A549 (cell line): ENCODE data around the gene CCDC85C. TPM values are rescaled to one million over a fixed set of nuclear protein-coding genes. Genes with fewer than 3 reads are reported as not detected.

ENCODE experiments used
- ATAC-seq, 2 experiments: fragments of 200-7000 bp in 1 of 2; fragments of >200 bp in 1 of 2; cut with Nextera tagmentation in 1 of 2; cut with Tn5 transposase in 1 of 2; 3 replicates each; pipeline versions ENCODE4 v1.8.0 to v1.9.1; 2018 to 2020; ENCODE audit warnings: mild to moderate bottlenecking in 1 of 2, moderate library complexity in 1 of 2
- CTCF ChIA-PET: fragments of 300-600 bp; sonication (Branson Sonifier 250); formaldehyde crosslinking; extraction: SDS; loops from one replicate; lab custom pipeline; 2021; ENCODE audit warnings: antibody characterized with exemption, inconsistent platforms; lab: Yijun Ruan, JAX
- POLR2A ChIA-PET: fragments of 350-600 bp; formaldehyde crosslinking; extraction: SDS; loops from one replicate; lab custom pipeline; 2021; ENCODE audit warnings: antibody characterized with exemption, inconsistent platforms; lab: Yijun Ruan, JAX
- DNase-seq, 2 experiments: peaks; one replicate each; pipeline versions ENCODE4 v3.0.0 to v3.0.0-alpha.2; 2011 to 2016; ENCODE audit warnings: low read depth in 1 of 2, low spot score in 1 of 2
- FAIRE-seq: peaks from 2 replicates; lab custom pipeline; 2011; peaks lifted over from hg19 to GRCh38; lab: Jason Lieb, UNC
- H3K27ac ChIP-seq, 2 experiments: fragments of >200 bp; sonication (Bioruptor Twin); formaldehyde crosslinking; 3 replicates each; pipeline ENCODE4 v1.5.1; 2016 to 2017
- H3K4me1 ChIP-seq: fragments of >200 bp; sonication (Bioruptor Twin); formaldehyde crosslinking; 3 replicates; pipeline ENCODE4 v1.6.1; 2016
- H3K4me2 ChIP-seq: fragments of >200 bp; sonication (Bioruptor Twin); formaldehyde crosslinking; 3 replicates; pipeline ENCODE4 v1.6.1; 2016
- H3K4me3 ChIP-seq: fragments of >200 bp; sonication (Bioruptor Twin); formaldehyde crosslinking; 3 replicates; pipeline ENCODE4 v1.5.1; 2016
- H3K9me3 ChIP-seq: fragments of >200 bp; sonication (Bioruptor Twin); formaldehyde crosslinking; 3 replicates; pipeline ENCODE4 v1.6.1; 2016
- CEBPB ChIP-seq, 2 experiments: fragments of >200 bp in 1 of 2; sonication (Bioruptor Twin) in 1 of 2; formaldehyde crosslinking in 1 of 2; IDR thresholded peaks; 2 replicates each; pipeline ENCODE4 v1.6.1; 2012 to 2016
- FOSL2 ChIP-seq, 2 experiments: fragments of 450-650 bp in 1 of 2; fragments of >200 bp in 1 of 2; sonication (Bioruptor Twin) in 1 of 2; formaldehyde crosslinking; IDR thresholded peaks; 2 replicates each; pipeline versions ENCODE4 v1.5.0 to v1.6.1; 2016 to 2020; ENCODE audit warnings: mild to moderate bottlenecking in 1 of 2, moderate library complexity in 1 of 2
- GATA3 ChIP-seq: IDR thresholded peaks from 2 replicates; pipeline ENCODE4 v1.6.1; 2012; ENCODE audit warnings: borderline replicate concordance
- HMGXB4 ChIP-seq: fragments of 250-450 bp; sonication (Bioruptor Pico); IDR thresholded peaks from 2 replicates; pipeline ENCODE4 v1.5.0; 2021; ENCODE audit warnings: mild to moderate bottlenecking, moderate library complexity, borderline replicate concordance
- JUN ChIP-seq, 2 experiments: fragments of >200 bp; sonication (Bioruptor Twin); formaldehyde crosslinking; IDR thresholded peaks; 2 replicates in 1 of 2; 3 replicates in 1 of 2; pipeline ENCODE4 v1.6.1; 2016 to 2017
- JUNB ChIP-seq: fragments of >200 bp; sonication (Bioruptor Twin); formaldehyde crosslinking; IDR thresholded peaks from 2 replicates; pipeline ENCODE4 v1.6.1; 2016
- KDM5A ChIP-seq: fragments of 200-600 bp; sonication (generic); IDR thresholded peaks from 2 replicates; pipeline ENCODE4 v1.6.1; 2016; ENCODE audit warnings: antibody characterized with exemption, mild to moderate bottlenecking
- RNF2 ChIP-seq: fragments of 200-600 bp; sonication (generic); IDR thresholded peaks from 2 replicates; pipeline ENCODE4 v1.6.1; 2016; ENCODE audit warnings: low read depth, mild to moderate bottlenecking, antibody characterized with exemption, moderate library complexity, borderline replicate concordance
- SREBF2 ChIP-seq: fragments of 450-650 bp; IDR thresholded peaks from 2 replicates; pipeline ENCODE4 v1.6.1; 2014; ENCODE audit warnings: mild to moderate bottlenecking, moderate library complexity
- TP53 ChIP-seq: fragments of 250-450 bp; sonication (Bioruptor Pico); IDR thresholded peaks from 2 replicates; pipeline ENCODE4 v1.5.0; 2021; ENCODE audit warnings: mild to moderate bottlenecking, moderate library complexity
- ZFP36 ChIP-seq: fragments of 450-650 bp; IDR thresholded peaks from 2 replicates; pipeline ENCODE4 v1.6.1; 2014; ENCODE audit warnings: borderline replicate concordance; ENCODE audit not compliant: partially characterized antibody
- ZSCAN20 ChIP-seq: fragments of 250-450 bp; sonication (Bioruptor Pico); IDR thresholded peaks from 2 replicates; pipeline ENCODE4 v1.8.0; 2022; ENCODE audit warnings: mild to moderate bottlenecking, moderate library complexity
- WGBS: methylation state at CpG from one replicate; pipeline ENCODE4 v1.1.6; 2017; ENCODE audit errors: missing lambda C conversion rate; 5-methylcytosine and 5-hydroxymethylcytosine counted together
- polyA plus RNA-seq, 4 experiments: library from polyadenylated mRNA; depleted of rRNA in 3 of 4; stranded (reverse); fragments of >200 nt; fragmentation: RNase III in 1 of 4; extraction: RNeasy Plus Mini Kit Qiagen cat#74134 plus additional on column Dnase treatment in 1 of 4; gene quantifications; 2 replicates in 3 of 4; 3 replicates in 1 of 4; pipeline ENCODE4 v1.2.3, GENCODE V29; 2011 to 2017
- TF ChIP-seq, protein P1 (sequence below): fragments of >200 bp; sonication (Bioruptor Twin); formaldehyde crosslinking; IDR thresholded peaks from 3 replicates; pipeline ENCODE4 v1.5.1; 2016

CCDC85C gene
- polyA plus RNA-seq, 2 of the 4 experiments (the other 2 are of a cell fraction): 11.4 to 31.4 TPM

DNA sequence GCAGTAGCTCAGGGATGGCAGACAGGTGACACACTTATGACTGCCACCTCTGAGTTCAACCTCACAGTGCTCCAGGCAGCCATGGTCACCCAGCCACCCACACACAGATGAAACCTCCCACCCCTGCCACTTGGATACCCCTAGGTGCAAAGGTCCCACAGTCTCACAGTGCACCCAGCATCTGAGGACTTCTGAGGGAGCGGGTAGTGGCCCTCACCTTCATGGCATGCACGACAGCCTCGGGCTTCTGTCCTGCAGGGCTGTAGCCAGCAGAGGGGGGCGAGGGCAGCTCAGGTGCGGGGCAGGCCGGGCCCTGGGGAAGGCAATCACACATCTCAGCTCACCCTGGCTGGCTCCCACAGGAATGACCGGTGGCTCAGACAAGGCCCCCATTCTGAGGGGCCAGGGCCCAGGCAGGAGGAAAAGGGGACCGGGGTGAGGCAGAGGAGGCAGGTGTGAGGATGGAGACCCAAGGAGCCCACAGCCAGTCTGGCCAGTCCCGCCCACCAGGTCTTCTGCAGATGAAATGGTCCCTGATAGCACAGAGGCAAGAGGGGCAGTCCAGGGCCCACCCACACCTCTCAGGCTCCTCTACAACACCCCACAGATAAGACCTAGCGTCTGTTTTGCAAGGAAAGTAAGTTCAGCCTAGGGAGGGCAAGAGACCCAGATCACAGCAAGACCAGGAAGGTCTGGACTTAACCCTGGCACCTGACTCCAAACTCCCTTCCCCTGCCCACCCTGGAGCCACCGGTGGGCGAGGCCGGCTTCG lies 87.0 kb downstream of the CCDC85C start:
- H3K4me3 ChIP-seq: no peak overlapping the region
- 94% methylated on average over 8 of the region's 14 CpGs for WGBS
- ChIA-PET CTCF (interaction anchor here (0.5 to 2.1 kb wide), 37 partner anchors 9 to 430 kb away, joined by 3 to 11 read pairs (median 4); partner anchors contain the start of gene CCDC85C), POLR2A (interaction anchor here (1.2 kb wide), 1 partner anchor 36 kb away, joined by 3 read pairs; the partner anchor contains the start of genes CCNK and SETD3)
- peaks cover 9% of the 10 kb centered on the region for H3K4me1 ChIP-seq
- no peak overlapping the region for H3K4me2 ChIP-seq
- TF ChIP-seq HMGXB4 (CRISPR knock-in tag): no peak
- no peak for TF ChIP-seq FOSL2 (IDR thresholded peaks at IDR 0.05)
- TF ChIP-seq FOSL2 (CRISPR knock-in tag; IDR thresholded peaks at IDR 0.05): no peak
- FAIRE-seq: no peak
- no peak for DNase-seq
- no peak overlapping the region for H3K27ac ChIP-seq
- ATAC-seq: no peak
- no peaks in the 10 kb centered on the region for H3K9me3 ChIP-seq

DNA sequence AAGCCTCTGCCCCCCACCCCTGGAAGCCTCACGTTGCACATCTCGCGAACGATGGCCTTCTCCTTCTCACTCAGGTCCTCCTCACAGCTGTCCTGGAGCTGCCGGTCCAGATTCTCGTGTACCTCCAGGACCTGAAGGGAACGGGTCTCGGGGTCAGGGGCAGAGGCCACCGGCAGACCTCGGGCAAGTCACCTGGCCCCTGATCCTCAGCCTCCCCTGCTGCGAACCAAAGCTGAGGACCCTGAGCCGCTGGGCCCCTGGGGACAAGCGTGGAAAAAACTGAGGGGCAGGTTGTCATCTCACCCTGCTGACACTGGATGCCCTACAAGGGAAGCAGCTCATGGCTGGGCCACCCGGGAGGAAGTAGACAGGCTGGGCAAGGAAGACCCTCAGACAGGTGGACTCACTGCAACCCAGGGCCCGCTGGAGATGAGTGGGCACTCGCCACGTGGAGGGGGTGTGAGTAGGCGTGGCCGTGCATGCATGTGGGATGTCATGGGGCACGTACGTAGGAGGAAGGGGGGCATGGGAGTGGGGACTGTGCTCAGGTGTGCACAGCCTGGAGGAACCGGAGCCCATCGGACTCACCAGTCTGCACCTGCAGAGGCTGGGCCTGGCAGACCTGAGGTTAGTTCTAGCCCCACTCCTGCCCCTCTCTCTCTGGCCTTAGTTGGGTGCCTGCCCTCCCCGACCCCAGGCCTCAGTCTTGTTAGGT lies 87.7 kb downstream of the CCDC85C start:
- 93% methylated on average over 22 of the region's 24 CpGs for WGBS
- ChIA-PET POLR2A (interaction anchor here (1.2 kb wide), 1 partner anchor 35 kb away, joined by 3 read pairs; the partner anchor contains the start of genes CCNK and SETD3), CTCF (interaction anchor here (0.5 to 2.1 kb wide), 7 partner anchors 18 to 171 kb away, joined by 3 to 11 read pairs (median 5); no protein-coding TSS in a partner anchor)
- no peak overlapping the region for H3K27ac ChIP-seq
- TF ChIP-seq JUN (IDR thresholded peaks at IDR 0.05): no peak
- no peak for TF ChIP-seq TP53 (CRISPR knock-in tag)
- TF ChIP-seq GATA3: no peak
- peaks cover 4% of the 10 kb centered on the region; the same call in 2 of the 3 replicates for H3K4me1 ChIP-seq
- ATAC-seq: no peak
- no peaks in the 10 kb centered on the region for H3K9me3 ChIP-seq
- FAIRE-seq: no peak
- H3K4me2 ChIP-seq: no peak overlapping the region
- DNase-seq: no peak
- no peak overlapping the region for H3K4me3 ChIP-seq

GRCh38 chr14:99515301-99516155 lies 88.5 kb downstream of the CCDC85C start:
- WGBS: 91% methylated on average over 18 of the region's 27 CpGs
- TF ChIP-seq, protein P1, sequence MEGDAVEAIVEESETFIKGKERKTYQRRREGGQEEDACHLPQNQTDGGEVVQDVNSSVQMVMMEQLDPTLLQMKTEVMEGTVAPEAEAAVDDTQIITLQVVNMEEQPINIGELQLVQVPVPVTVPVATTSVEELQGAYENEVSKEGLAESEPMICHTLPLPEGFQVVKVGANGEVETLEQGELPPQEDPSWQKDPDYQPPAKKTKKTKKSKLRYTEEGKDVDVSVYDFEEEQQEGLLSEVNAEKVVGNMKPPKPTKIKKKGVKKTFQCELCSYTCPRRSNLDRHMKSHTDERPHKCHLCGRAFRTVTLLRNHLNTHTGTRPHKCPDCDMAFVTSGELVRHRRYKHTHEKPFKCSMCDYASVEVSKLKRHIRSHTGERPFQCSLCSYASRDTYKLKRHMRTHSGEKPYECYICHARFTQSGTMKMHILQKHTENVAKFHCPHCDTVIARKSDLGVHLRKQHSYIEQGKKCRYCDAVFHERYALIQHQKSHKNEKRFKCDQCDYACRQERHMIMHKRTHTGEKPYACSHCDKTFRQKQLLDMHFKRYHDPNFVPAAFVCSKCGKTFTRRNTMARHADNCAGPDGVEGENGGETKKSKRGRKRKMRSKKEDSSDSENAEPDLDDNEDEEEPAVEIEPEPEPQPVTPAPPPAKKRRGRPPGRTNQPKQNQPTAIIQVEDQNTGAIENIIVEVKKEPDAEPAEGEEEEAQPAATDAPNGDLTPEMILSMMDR: no peak
- TF ChIP-seq CEBPB (IDR thresholded peaks at IDR 0.05) (no peak), ZFP36 (no peak), SREBF2 (no peak), KDM5A (no peak), JUNB (no peak), RNF2 (no peak), ZSCAN20 (CRISPR knock-in tag) (no peak)
- no peaks in the 10 kb centered on the region for H3K9me3 ChIP-seq
- H3K27ac ChIP-seq: no peak overlapping the region
- no peak overlapping the region for H3K4me3 ChIP-seq
- ChIA-PET CTCF (interaction anchor here (0.6 to 1.7 kb wide), 4 partner anchors 17 to 113 kb away, joined by 3 to 7 read pairs (median 3); no protein-coding TSS in a partner anchor), POLR2A (interaction anchor here (1.2 kb wide), 1 partner anchor 35 kb away, joined by 3 read pairs; the partner anchor contains the start of genes CCNK and SETD3)
- peaks cover 4% of the 10 kb centered on the region; the same call in 2 of the 3 replicates for H3K4me1 ChIP-seq
- ATAC-seq (no peak), DNase-seq (no peak), FAIRE-seq (no peak)
- no peak overlapping the region for H3K4me2 ChIP-seq
